ENCODE data around the gene REXO5. TPM values are rescaled to one million over a fixed set of nuclear protein-coding genes. Genes with fewer than 3 reads are reported as not detected.

Gene REXO5
- total RNA-seq, 4 donors from 2014 or later: 0.78 to 3.6 (median 1.8) TPM

DNA sequence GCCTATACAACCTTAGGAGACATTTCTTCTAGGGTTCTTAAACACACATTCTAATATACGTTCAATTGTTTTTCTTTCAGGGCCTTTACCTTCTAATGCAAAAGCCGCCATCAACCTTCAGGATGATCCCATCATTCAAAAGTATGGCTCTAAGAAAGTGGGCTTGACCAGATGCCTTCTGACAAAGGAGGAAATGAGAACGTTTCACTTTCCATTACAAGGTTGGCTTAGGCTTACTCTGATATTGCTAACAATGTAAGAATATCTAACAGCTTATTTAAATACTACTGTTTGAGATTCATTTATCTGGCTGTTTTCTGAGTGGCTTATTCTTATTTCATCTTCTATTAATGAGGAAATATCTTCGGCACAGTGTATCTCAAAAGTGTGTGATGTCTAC lies 15.4 kb downstream of the REXO5 start:
- TF ChIP-seq, protein P1, sequence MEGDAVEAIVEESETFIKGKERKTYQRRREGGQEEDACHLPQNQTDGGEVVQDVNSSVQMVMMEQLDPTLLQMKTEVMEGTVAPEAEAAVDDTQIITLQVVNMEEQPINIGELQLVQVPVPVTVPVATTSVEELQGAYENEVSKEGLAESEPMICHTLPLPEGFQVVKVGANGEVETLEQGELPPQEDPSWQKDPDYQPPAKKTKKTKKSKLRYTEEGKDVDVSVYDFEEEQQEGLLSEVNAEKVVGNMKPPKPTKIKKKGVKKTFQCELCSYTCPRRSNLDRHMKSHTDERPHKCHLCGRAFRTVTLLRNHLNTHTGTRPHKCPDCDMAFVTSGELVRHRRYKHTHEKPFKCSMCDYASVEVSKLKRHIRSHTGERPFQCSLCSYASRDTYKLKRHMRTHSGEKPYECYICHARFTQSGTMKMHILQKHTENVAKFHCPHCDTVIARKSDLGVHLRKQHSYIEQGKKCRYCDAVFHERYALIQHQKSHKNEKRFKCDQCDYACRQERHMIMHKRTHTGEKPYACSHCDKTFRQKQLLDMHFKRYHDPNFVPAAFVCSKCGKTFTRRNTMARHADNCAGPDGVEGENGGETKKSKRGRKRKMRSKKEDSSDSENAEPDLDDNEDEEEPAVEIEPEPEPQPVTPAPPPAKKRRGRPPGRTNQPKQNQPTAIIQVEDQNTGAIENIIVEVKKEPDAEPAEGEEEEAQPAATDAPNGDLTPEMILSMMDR (IDR thresholded peaks at IDR 0.05): no peak
- TF ChIP-seq POLR2A (IDR thresholded peaks at IDR 0.05): no peak
- Histone ChIP-seq H3K36me3 (no peaks in the 10 kb centered on the region), H3K27ac (no peak overlapping the region), H3K4me1 (no peaks in the 10 kb centered on the region), H3K9me3 (no peaks in the 10 kb centered on the region), H3K27me3 (no peaks in the 10 kb centered on the region), H3K4me3 (replicated peaks in 1 of 3) (no peak overlapping the region)
- 91 to 92% methylated on average over 4 of the region's 4 CpGs for WGBS, 2 donors
- no peak for DNase-seq
- intact Hi-C loops (cut with DNase I): no loop called here

DNA sequence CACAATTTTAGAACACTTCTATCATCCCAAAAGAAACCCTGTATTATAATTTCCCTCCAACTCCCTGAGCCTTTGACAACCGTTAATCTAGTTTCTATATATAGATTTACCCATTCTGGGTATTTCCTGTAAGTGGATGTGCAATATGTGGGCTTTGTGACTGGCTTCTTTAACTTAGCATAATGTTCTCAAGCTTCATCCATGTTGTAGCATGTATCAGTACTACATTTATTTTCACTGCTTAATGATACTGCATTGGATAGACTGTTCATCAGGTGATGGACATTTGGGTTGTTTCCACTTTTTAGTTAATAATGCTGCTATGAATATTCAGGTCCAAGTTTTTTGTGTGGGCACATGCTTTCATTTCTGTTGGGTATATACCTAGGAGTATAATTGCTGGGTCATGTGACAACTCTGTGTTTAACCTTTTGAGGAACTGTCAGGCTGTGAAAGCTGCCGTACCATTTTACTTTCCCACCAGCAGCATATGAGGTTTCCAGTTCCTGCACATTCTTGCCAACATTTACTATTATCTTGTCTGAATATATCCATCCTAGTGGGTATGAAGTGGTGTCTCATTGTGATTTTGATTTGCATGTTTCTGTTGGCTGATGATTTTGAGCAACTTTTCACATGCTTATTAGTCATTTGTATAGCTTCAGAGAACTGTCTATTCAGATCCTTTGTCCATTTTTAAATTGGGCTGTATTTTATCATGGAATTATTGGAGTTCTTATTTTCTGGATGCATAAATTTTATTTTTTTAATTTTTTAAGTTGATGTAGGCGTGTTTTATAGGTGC lies 16.4 kb downstream of the REXO5 start:
- H3K27me3 ChIP-seq: no peaks in the 10 kb centered on the region
- no peak for DNase-seq
- no peak overlapping the region for H3K4me3 ChIP-seq (replicated peaks in 1 of 3)
- no peaks in the 10 kb centered on the region for H3K36me3 ChIP-seq
- H3K27ac ChIP-seq: no peak overlapping the region
- H3K4me1 ChIP-seq: no peaks in the 10 kb centered on the region
- no peaks in the 10 kb centered on the region for H3K9me3 ChIP-seq
- WGBS, 2 donors: 90 to 91% methylated on average over 3 of the region's 3 CpGs
- TF ChIP-seq POLR2A (IDR thresholded peaks at IDR 0.05): no peak
- TF ChIP-seq, protein P1 (IDR thresholded peaks at IDR 0.05): no peak
- intact Hi-C loops (cut with DNase I): no loop called here

DNA sequence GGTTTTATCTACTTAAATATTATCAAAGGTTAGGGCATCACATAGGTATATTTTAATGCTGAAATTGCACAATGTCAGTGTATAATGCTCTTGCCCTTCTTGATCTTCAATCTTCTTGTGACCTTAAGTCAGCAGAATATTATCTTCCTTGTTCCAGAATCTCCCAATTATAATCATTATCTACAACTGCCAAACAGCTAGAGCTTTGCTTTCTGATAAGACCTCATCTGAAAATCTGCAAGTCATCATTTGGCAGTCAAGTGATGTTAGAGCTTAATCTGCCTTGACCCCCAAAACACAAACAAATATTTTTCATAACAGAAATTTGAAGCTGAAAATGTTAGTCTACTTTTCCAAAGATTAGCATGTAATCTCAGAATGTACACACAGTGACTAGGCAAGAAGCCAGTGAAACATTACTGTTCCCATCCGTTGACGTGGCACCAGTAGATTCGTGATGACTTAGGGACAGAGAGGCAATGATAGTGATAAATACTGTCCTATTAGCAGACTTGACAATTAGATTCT lies 19.8 kb downstream of the REXO5 start:
- 88 to 96% methylated on average over 3 of the region's 3 CpGs for WGBS, 2 donors

DNA sequence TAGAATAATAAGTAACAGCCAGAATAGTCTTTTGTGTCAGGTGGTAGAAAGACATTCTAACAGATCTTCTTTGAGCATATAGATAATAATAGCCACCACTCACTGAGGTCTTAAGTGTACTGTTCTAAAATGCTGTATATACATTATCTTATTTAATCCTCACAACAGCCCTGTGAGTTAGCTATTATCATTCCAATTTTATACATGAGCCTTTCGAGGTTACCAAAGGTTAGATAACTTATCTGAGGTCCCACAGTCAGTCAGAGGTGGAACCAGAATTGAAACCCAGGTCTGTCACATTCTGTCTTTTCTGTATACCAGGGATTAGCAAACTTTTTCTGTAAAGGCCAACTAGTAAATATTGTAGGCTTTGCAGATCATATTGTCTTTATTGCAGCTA lies 23.2 kb downstream of the REXO5 start:
- intact Hi-C loops (cut with DNase I): no loop called here
- no peak for DNase-seq
- WGBS, 2 donors: 91 to 97% methylated on average over 1 of the region's 1 CpG
- H3K36me3 ChIP-seq: no peaks in the 10 kb centered on the region
- H3K4me1 ChIP-seq: no peaks in the 10 kb centered on the region
- no peaks in the 10 kb centered on the region for H3K9me3 ChIP-seq
- H3K4me3 ChIP-seq (replicated peaks in 1 of 3): no peak overlapping the region
- TF ChIP-seq, protein P1 (IDR thresholded peaks at IDR 0.05): no peak
- no peak for TF ChIP-seq POLR2A (IDR thresholded peaks at IDR 0.05)
- H3K27ac ChIP-seq: no peak overlapping the region
- no peaks in the 10 kb centered on the region for H3K27me3 ChIP-seq

More for the DNA sequence above, 19.8 kb downstream of the REXO5 start:
- intact Hi-C loops (cut with DNase I): no loop called here
- Histone ChIP-seq H3K27me3 (no peaks in the 10 kb centered on the region), H3K4me3 (replicated peaks in 1 of 3) (no peak overlapping the region), H3K9me3 (no peaks in the 10 kb centered on the region), H3K4me1 (no peaks in the 10 kb centered on the region), H3K36me3 (no peaks in the 10 kb centered on the region), H3K27ac (no peak overlapping the region)
- TF ChIP-seq POLR2A (IDR thresholded peaks at IDR 0.05): no peak
- TF ChIP-seq, protein P1 (IDR thresholded peaks at IDR 0.05): no peak
- DNase-seq: no peak

DNA sequence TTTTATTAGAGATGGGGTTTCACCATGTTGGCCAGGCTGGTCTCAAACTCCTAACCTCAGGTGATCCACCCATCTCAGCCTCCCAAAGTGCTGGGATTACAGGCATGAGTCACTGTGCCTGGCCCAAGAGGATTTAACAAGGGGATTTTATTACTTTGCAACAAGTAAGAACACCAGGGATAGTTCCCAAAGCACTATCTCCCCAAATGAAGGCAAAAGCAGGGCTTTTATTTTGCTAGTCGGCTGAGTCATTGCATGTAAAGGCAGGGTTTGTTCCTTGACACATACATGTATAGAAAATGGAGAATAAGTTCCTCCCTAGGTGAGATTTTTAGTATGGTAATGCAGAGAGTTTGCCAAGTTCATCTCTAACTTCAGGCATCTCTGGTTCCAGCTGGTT lies 24.0 kb downstream of the REXO5 start:
- intact Hi-C loops (cut with DNase I): no loop called here

More for the DNA sequence above, 24.0 kb downstream of the REXO5 start:
- H3K9me3 ChIP-seq: no peaks in the 10 kb centered on the region
- no peaks in the 10 kb centered on the region for H3K27me3 ChIP-seq
- H3K36me3 ChIP-seq: no peaks in the 10 kb centered on the region
- no peak for TF ChIP-seq POLR2A (IDR thresholded peaks at IDR 0.05)
- TF ChIP-seq, protein P1 (IDR thresholded peaks at IDR 0.05): no peak
- no peak overlapping the region for H3K4me3 ChIP-seq (replicated peaks in 1 of 3)
- DNase-seq: no peak
- H3K4me1 ChIP-seq: no peaks in the 10 kb centered on the region
- WGBS, 2 donors: 94 to 100% methylated on average over 1 of the region's 1 CpG
- no peak overlapping the region for H3K27ac ChIP-seq
